H1 (cell line): ENCODE results near the gene CD52. TPM values are rescaled to one million over a fixed set of nuclear protein-coding genes. Genes with fewer than 3 reads are reported as not detected.

Experiments used
- CTCF ChIA-PET: fragments of 300-600 bp; sonication (Branson Sonifier 250); formaldehyde crosslinking; loops from one replicate; lab custom pipeline; 2021; ENCODE audit not compliant: partially characterized antibody; lab: Charles Lee
- POLR2A ChIA-PET: fragments of 300-600 bp; sonication (Branson Sonifier 250); formaldehyde crosslinking; loops from one replicate; lab custom pipeline; 2021; ENCODE audit warnings: inconsistent platforms; ENCODE audit not compliant: partially characterized antibody; lab: Charles Lee
- DNase-seq, 2 experiments: peaks; one replicate each; pipeline versions ENCODE4 v3.0.0 to v3.0.0-alpha.2; 2010 to 2022; ENCODE audit warnings: low spot score in 2 of 2, low read depth in 1 of 2, mixed read lengths in 1 of 2
- FAIRE-seq: peaks from 2 replicates; lab custom pipeline; 2011; peaks lifted over from hg19 to GRCh38; lab: Jason Lieb, UNC
- H2AFZ ChIP-seq: 2 replicates; pipeline ENCODE4 v1.8.1; 2012; ENCODE audit warnings: low read length, inconsistent platforms
- H2AK5ac ChIP-seq: 2 replicates; pipeline ENCODE4 v1.6.1; 2013; ENCODE audit warnings: low read depth, low read length
- H2BK120ac ChIP-seq: replicated peaks from 2 replicates; pipeline ENCODE3; 2013; ENCODE audit warnings: low read depth, low read length, inconsistent platforms
- H2BK12ac ChIP-seq: 2 replicates; pipeline ENCODE4 v1.6.1; 2013; ENCODE audit warnings: low read depth, low read length
- H2BK15ac ChIP-seq: 2 replicates; pipeline ENCODE4 v1.6.1; 2013; ENCODE audit warnings: low read length
- H2BK20ac ChIP-seq: 2 replicates; pipeline ENCODE4 v1.6.1; 2013; ENCODE audit warnings: low read length
- H2BK5ac ChIP-seq: 2 replicates; pipeline ENCODE4 v1.6.1; 2013; ENCODE audit warnings: low read depth, low read length
- H3K14ac ChIP-seq: 2 replicates; pipeline ENCODE4 v1.6.1; 2013; ENCODE audit warnings: inconsistent platforms; ENCODE audit not compliant: insufficient read length
- H3K18ac ChIP-seq: 2 replicates; pipeline ENCODE4 v1.6.1; 2013; ENCODE audit warnings: low read length; ENCODE audit errors: extremely low read depth
- H3K23ac ChIP-seq: 2 replicates; pipeline ENCODE4 v1.6.1; 2013; ENCODE audit warnings: inconsistent platforms; ENCODE audit not compliant: insufficient read length
- H3K23me2 ChIP-seq: 2 replicates; pipeline ENCODE4 v1.6.1; 2013; ENCODE audit warnings: low read depth, low read length
- H3K27ac ChIP-seq: 2 replicates; pipeline ENCODE4 v1.6.1; 2011; ENCODE audit warnings: low read depth, low read length, inconsistent platforms
- H3K27me3 ChIP-seq, 4 experiments: replicated peaks in 1 of 4; 1 replicate in 1 of 4; 2 replicates in 3 of 4; pipeline versions ENCODE4 v1.6.1 to v1.8.1; 2011 to 2013; ENCODE audit warnings: low read length in 3 of 4, mild to moderate bottlenecking in 3 of 4, inconsistent platforms in 2 of 4, mixed read lengths in 2 of 4, moderate library complexity in 1 of 4; ENCODE audit not compliant: control insufficient read depth in 3 of 4, insufficient read depth in 3 of 4; ENCODE audit errors: extremely low read depth in 1 of 4
- H3K36me3 ChIP-seq, 4 experiments: 2 replicates each; pipeline versions ENCODE4 v1.6.1 to v1.8.1; 2011 to 2013; ENCODE audit warnings: mild to moderate bottlenecking in 4 of 4, low read length in 3 of 4, moderate library complexity in 2 of 4, control low read depth in 1 of 4, inconsistent platforms in 1 of 4; ENCODE audit not compliant: insufficient read depth in 4 of 4, control insufficient read depth in 2 of 4
- H3K4ac ChIP-seq: replicated peaks from 2 replicates; pipeline ENCODE3; 2013; ENCODE audit warnings: low read length, low read depth, mixed read lengths, inconsistent platforms; ENCODE audit not compliant: insufficient read length
- H3K4me1 ChIP-seq, 4 experiments: replicated peaks in 1 of 4; 1 replicate in 1 of 4; 2 replicates in 3 of 4; pipeline versions ENCODE4 v1.6.1 to v1.8.1; 2011 to 2013; ENCODE audit warnings: low read length in 3 of 4, inconsistent platforms in 2 of 4, mixed read lengths in 1 of 4; ENCODE audit not compliant: insufficient read depth in 4 of 4, control insufficient read depth in 3 of 4
- H3K4me2 ChIP-seq, 2 experiments: 2 replicates each; pipeline versions ENCODE4 v1.6.1 to v1.8.1; 2011 to 2013; ENCODE audit warnings: low read depth in 2 of 2, low read length in 2 of 2, control low read depth in 1 of 2, inconsistent platforms in 1 of 2, mild to moderate bottlenecking in 1 of 2; ENCODE audit not compliant: insufficient read depth in 1 of 2
- H3K4me3 ChIP-seq, 4 experiments: fragments of 200-600, 300-600 bp in 1 of 4; sonication (generic), shearing (Covaris generic), sonication (Bioruptor Twin) in 1 of 4; 2 replicates each; pipeline versions ENCODE4 v1.5.1 to v1.8.1; 2011 to 2016; ENCODE audit warnings: low read length in 4 of 4, low read depth in 3 of 4, control low read depth in 2 of 4, inconsistent platforms in 2 of 4, mild to moderate bottlenecking in 2 of 4, mixed read lengths in 1 of 4, moderate library complexity in 1 of 4; ENCODE audit not compliant: insufficient read depth in 2 of 4; ENCODE audit errors: extremely low read depth in 1 of 4
- H3K56ac ChIP-seq: replicated peaks from 2 replicates; pipeline ENCODE3; 2013; ENCODE audit warnings: low read depth, mild to moderate bottlenecking, mixed read lengths, low read length, inconsistent platforms; ENCODE audit not compliant: insufficient read length
- H3K79me1 ChIP-seq: 2 replicates; pipeline ENCODE4 v1.6.1; 2013; ENCODE audit warnings: low read depth, low read length, control low read depth
- H3K79me2 ChIP-seq, 2 experiments: 2 replicates each; pipeline versions ENCODE4 v1.6.1 to v1.8.1; 2012 to 2013; ENCODE audit warnings: low read length in 2 of 2, mild to moderate bottlenecking in 2 of 2, inconsistent platforms in 1 of 2; ENCODE audit not compliant: insufficient read depth in 2 of 2, control insufficient read depth in 1 of 2
- H3K9ac ChIP-seq, 4 experiments: replicated peaks in 1 of 4; 1 replicate in 1 of 4; 2 replicates in 3 of 4; pipeline versions ENCODE4 v1.6.1 to v1.8.1; 2011 to 2013; ENCODE audit warnings: low read depth in 3 of 4, low read length in 3 of 4, control low read depth in 2 of 4, mild to moderate bottlenecking in 2 of 4, moderate library complexity in 2 of 4, inconsistent platforms in 1 of 4; ENCODE audit errors: extremely low read depth in 1 of 4
- H3K9me3 ChIP-seq, 2 experiments: 2 replicates each; pipeline versions ENCODE4 v1.6.1 to v1.8.1; 2012 to 2013; ENCODE audit warnings: mild to moderate bottlenecking in 2 of 2, moderate library complexity in 2 of 2, control low read depth in 1 of 2, inconsistent platforms in 1 of 2, low read depth in 1 of 2, low read length in 1 of 2, mixed read lengths in 1 of 2; ENCODE audit not compliant: insufficient read depth in 2 of 2
- H4K20me1 ChIP-seq, 2 experiments: replicated peaks in 1 of 2; 2 replicates each; pipeline versions ENCODE3 to v1.8.1; 2011 to 2013; ENCODE audit warnings: inconsistent platforms in 2 of 2, low read length in 2 of 2, mild to moderate bottlenecking in 1 of 2; ENCODE audit not compliant: insufficient read depth in 2 of 2, control insufficient read depth in 1 of 2
- H4K5ac ChIP-seq: 2 replicates; pipeline ENCODE4 v1.6.1; 2013; ENCODE audit warnings: low read length, low read depth, mixed read lengths, inconsistent platforms; ENCODE audit not compliant: insufficient read length
- H4K8ac ChIP-seq: 2 replicates; pipeline ENCODE4 v1.8.0; 2013; ENCODE audit warnings: mild to moderate bottlenecking, moderate library complexity, low read length, inconsistent platforms; ENCODE audit not compliant: insufficient read depth; ENCODE audit errors: extremely low read depth
- H4K91ac ChIP-seq: replicated peaks from 2 replicates; pipeline ENCODE3; 2013; ENCODE audit warnings: low read length, mixed read lengths, inconsistent platforms; ENCODE audit not compliant: insufficient read length
- SUZ12 ChIP-seq: fragments of 200-600 bp; sonication (generic); IDR thresholded peaks from 2 replicates; pipeline ENCODE4 v1.6.1; 2012; ENCODE audit warnings: mild to moderate bottlenecking, inconsistent platforms, low read length, moderate library complexity, mixed read lengths
- TCF12 ChIP-seq: IDR thresholded peaks from 2 replicates; pipeline ENCODE4 v1.6.1; 2011; ENCODE audit warnings: low read depth, mild to moderate bottlenecking, low read length
- WGBS, 2 experiments: shearing (Covaris generic) in 1 of 2; methylation state at CpG; one replicate each; pipeline versions ENCODE4 v1.1.6 to v1.1.7; 2013 to 2015; ENCODE audit warnings: low lambda C conversion rate in 2 of 2, mixed read lengths in 2 of 2, inconsistent platforms in 1 of 2, low coverage in 1 of 2, missing lambda C conversion rate in 1 of 2; ENCODE audit not compliant: insufficient replicate concordance in 2 of 2, insufficient coverage in 1 of 2, insufficient read length in 1 of 2; ENCODE audit errors: extremely low coverage in 1 of 2, missing lambda C conversion rate in 1 of 2; 5-methylcytosine and 5-hydroxymethylcytosine counted together
- polyA plus RNA-seq, 7 experiments: library from polyadenylated mRNA; depleted of rRNA in 3 of 7; stranded (reverse) in 5 of 7; unstranded in 2 of 7; fragments of >200 nt in 5 of 7; fragments of 200-250 nt in 2 of 7; gene quantifications; 1 replicate in 5 of 7; 2 replicates in 1 of 7; 4 replicates in 1 of 7; pipeline versions ENCODE4 v1.2.1 to v1.2.3, GENCODE V29; 2011 to 2013; ENCODE audit warnings: missing spikeins in 2 of 7, mixed read lengths in 2 of 7
- total RNA-seq: library from RNA; stranded (reverse); fragmentation: NEBNext Ultra II Directional; extraction: Animal tissue kit (Norgen Biotek cat#: 25700); gene quantifications from 2 replicates; pipeline ENCODE4 v1.2.1, GENCODE V29; 2021

CD52 gene
- total and polyA plus RNA-seq, 2 of the 8 experiments (the other 6 are each of a cell fraction or from before 2014, with no cell fraction given), result 2.4 to 3.1 TPM

DNA sequence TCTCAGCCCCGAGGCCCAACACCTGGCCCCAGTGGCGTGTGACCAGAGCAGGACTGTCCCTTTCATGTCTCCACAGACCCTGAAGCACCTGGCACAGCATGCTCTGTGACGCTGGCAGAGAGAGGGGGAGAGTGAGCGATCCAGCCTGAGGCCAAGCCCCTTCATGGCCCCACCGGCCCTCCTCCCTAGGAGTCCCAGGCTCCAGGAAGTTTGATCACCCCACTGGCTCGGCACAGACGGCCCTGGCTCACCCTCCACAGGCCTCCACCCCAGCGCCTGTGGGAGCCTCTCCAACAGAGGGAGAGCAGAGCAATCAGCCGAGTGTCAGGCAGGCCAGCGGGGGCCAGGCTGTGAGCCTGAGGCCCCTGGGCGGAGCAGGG lies 26.9 kb upstream of the CD52 start:
- H3K79me1 ChIP-seq, result no peaks in the 10 kb centered on the region
- 64% methylated on average over 10 of the region's 11 CpGs; no CpG with 5 or more reads in 1 of the 2 experiments for WGBS, 2 experiments
- H4K8ac ChIP-seq, result no peak overlapping the region
- peak overlapping the region; percentile 4 for H3K4ac ChIP-seq
- no peaks in the 10 kb centered on the region for H3K36me3 ChIP-seq
- H4K91ac ChIP-seq, result peak overlapping the region; percentile 25
- H3K27ac ChIP-seq, result no peak overlapping the region
- H3K56ac ChIP-seq, result no peak overlapping the region
- H2BK20ac ChIP-seq, result peak overlapping the region; percentile 29; the same call in 1 of the 2 replicates
- H3K9ac ChIP-seq, result no peak overlapping the region
- H3K14ac ChIP-seq, result no peak overlapping the region
- FAIRE-seq, result no peak
- peak overlapping the region; percentile 32 for H4K5ac ChIP-seq
- no peaks in the 10 kb centered on the region for H3K9me3 ChIP-seq
- H3K23ac ChIP-seq, result no peak overlapping the region
- no peaks in the 10 kb centered on the region for H3K79me2 ChIP-seq
- TF ChIP-seq TCF12 (0 out of 2 replicates have a peak, but pooled peaks have one; percentile 56), SUZ12 (no peak)
- H3K23me2 ChIP-seq, result no peaks in the 10 kb centered on the region; the same call in 1 of the 2 replicates
- H2AK5ac ChIP-seq, result no peak overlapping the region
- POLR2A ChIA-PET, result interaction anchor here (0.9 to 2.2 kb wide), 6 partner anchors 9 to 128 kb away, joined by 3 to 14 read pairs (median 4); partner anchors contain the start of genes CD52 and SH3BGRL3
- no peak overlapping the region for H2BK120ac ChIP-seq
- peaks cover 0 to 22% (median 17%) of the 10 kb centered on the region in 4 experiments; a peak in 6 of 7 replicates for H3K4me1 ChIP-seq
- H2AFZ ChIP-seq, result no peak overlapping the region
- peak overlapping the region; percentile 4; the same call in 1 of the 2 replicates for H3K18ac ChIP-seq
- H3K27me3 ChIP-seq, result no peaks in the 10 kb centered on the region
- H4K20me1 ChIP-seq, result peaks cover 0 to 2% of the 10 kb centered on the region in 2 experiments
- peak overlapping the region; percentile 46 for H2BK5ac ChIP-seq
- H3K4me3 ChIP-seq, result no peak overlapping the region; a peak in 1 of 8 replicates
- peak overlapping the region; percentile 96; the same call in 1 of the 2 replicates for H2BK12ac ChIP-seq
- H3K4me2 ChIP-seq, result peak overlapping the region; percentile 9 to 13; a peak in 1 of 4 replicates
- DNase-seq, result no peak
- CTCF ChIA-PET, result interaction anchor here (0.6 to 57.0 kb wide), 9 partner anchors 2 to 798 kb away, joined by 3 to 1530 read pairs (median 7); partner anchors contain the start of genes CD52, SH3BGRL3 and UBXN11
- peak overlapping the region; percentile 90; the same call in 1 of the 2 replicates for H2BK15ac ChIP-seq
